Measurements from ENCODE around the gene EVX2. TPM values are rescaled to one million over a fixed set of nuclear protein-coding genes. Genes with fewer than 3 reads are reported as not detected.

EVX2 gene
- polyA plus RNA-seq, 1 of the 3 experiments (the other 2 are of a cell fraction) = not detected

DNA sequence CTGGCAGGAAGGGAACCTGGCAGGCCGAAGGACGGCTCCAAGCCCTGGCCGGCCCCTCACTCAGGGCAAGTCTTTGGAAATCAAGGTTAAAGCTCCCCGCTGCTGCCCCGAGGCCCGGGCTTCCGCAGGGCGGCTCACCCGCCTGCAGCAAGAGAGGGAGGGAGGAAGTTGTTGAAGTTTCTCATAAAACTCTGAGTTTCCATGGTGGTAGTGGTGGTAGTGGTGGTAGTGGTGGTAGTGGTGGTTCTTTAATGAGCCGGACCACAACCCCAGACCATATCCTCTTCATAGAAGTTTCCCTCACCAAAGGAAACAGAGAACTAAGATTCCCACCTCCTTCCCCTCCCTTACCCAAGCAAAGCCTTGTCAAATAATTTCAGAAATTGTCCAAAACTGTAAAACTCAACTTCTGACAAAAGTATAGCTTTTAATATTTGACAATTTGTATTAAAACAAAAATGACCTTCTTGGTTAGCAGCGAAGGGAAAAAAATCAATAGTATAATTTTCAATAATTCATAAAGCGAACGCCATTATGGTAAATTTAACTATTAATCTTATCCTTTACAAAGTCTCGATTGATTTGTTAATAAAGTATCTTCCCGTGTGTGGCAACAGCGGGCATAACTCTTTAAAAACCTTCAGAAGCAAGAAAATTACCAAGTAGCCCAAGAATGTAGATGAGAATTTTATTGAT is 31.3 kb upstream of the EVX2 start:
- Histone ChIP-seq H3K4me3 (ENCODE audit: low read depth in 2 of 2, low read length in 1 of 2) (no peak overlapping the region), H3K4me2 (no peak overlapping the region), H3K9me3 (no peaks in the 10 kb centered on the region), H2AFZ (ENCODE audit: low read depth) (no peak overlapping the region), H3K27me3 (ENCODE audit: insufficient read depth) (peaks cover 64% of the 10 kb centered on the region; the same call in 1 of the 2 replicates), H3K79me2 (ENCODE audit: insufficient read depth) (no peaks in the 10 kb centered on the region), H4K20me1 (ENCODE audit: insufficient read depth) (no peaks in the 10 kb centered on the region), H3K9me2 (no peaks in the 10 kb centered on the region), H3F3A (replicated peaks; ENCODE audit: insufficient read depth) (no peaks in the 10 kb centered on the region), H3K4me1 (ENCODE audit: control insufficient read depth in 1 of 2, insufficient read depth in 2 of 2, low read depth in 1 of 2, low read length in 1 of 2) (peaks cover 0 to 10% of the 10 kb centered on the region in 2 experiments; a peak in 2 of 4 replicates), H3K36me3 (replicated peaks in 1 of 2; ENCODE audit: control insufficient read depth in 1 of 2, insufficient read depth in 2 of 2, low read length in 1 of 2) (no peaks in the 10 kb centered on the region), H3K27ac (ENCODE audit: low read depth in 2 of 2, low read length in 1 of 2) (no peak overlapping the region), H3K9ac (no peak overlapping the region)
- TF ChIP-seq, protein P1, sequence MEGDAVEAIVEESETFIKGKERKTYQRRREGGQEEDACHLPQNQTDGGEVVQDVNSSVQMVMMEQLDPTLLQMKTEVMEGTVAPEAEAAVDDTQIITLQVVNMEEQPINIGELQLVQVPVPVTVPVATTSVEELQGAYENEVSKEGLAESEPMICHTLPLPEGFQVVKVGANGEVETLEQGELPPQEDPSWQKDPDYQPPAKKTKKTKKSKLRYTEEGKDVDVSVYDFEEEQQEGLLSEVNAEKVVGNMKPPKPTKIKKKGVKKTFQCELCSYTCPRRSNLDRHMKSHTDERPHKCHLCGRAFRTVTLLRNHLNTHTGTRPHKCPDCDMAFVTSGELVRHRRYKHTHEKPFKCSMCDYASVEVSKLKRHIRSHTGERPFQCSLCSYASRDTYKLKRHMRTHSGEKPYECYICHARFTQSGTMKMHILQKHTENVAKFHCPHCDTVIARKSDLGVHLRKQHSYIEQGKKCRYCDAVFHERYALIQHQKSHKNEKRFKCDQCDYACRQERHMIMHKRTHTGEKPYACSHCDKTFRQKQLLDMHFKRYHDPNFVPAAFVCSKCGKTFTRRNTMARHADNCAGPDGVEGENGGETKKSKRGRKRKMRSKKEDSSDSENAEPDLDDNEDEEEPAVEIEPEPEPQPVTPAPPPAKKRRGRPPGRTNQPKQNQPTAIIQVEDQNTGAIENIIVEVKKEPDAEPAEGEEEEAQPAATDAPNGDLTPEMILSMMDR (IDR thresholded peaks at IDR 0.05) = no peak
- no peak for TF ChIP-seq NRF1 (IDR thresholded peaks at IDR 0.05; ENCODE audit: low read depth, low read length)
- no peak for TF ChIP-seq GABPA (IDR thresholded peaks at IDR 0.05; ENCODE audit: low read depth)
- no peak for TF ChIP-seq FOSL2 (IDR thresholded peaks at IDR 0.05; ENCODE audit: borderline replicate concordance, low read depth)
- ChIA-PET POLR2A (no interaction called here), CTCF (interaction anchor here (1.0 to 17.7 kb wide), 9 partner anchors 8 to 538 kb away, joined by 3 to 264 read pairs (median 9); partner anchors contain the start of genes HOXD11, HOXD12, HOXD13 and HOXD9)
- no peak for DNase-seq
- WGBS (ENCODE audit: low lambda C conversion rate) = 92% methylated on average over 14 of the region's 16 CpGs

DNA sequence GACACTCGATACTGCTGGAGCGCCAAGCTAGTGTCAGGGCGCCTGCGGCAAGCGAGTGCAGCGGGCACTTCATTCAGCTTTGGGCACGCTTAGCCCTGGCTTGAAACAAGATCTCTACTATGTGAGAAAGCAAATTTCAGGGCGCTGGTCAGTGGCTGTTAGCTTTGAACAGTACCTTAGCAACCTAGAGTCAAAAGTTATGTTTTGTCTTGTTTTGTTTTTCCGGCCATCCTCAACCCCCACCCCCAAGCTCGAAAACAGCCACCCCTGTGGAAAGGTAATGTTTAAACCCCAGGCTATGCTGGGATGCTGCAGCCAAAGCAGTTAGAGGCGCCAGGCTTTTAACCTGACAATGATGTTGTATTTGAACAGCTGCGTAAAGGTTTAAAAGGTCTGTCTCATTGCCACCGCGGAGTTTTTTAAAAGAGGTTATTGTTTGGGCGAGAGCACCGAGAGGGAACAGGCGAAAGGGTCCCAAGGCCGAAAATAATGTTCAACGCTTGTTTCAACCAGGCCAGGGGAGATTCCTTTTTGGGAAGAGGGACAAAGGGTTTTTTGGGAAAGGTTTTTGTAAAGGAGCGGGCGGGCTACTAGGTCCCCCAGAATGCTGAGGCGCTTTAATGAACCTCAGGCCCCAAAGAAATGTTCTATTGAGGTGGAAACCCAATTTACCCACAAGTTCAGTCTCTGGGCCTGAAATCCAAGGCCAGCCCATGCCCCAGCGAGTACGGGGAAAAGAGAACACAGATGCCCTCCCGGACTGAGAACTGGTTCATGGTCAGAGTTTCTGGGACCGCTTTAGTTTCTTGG is 30.6 kb upstream of the EVX2 start:
- no peak overlapping the region for H3K27ac ChIP-seq (ENCODE audit: low read depth in 2 of 2, low read length in 1 of 2)
- ChIA-PET POLR2A (no interaction called here), CTCF (interaction anchor here (0.7 to 17.7 kb wide), 12 partner anchors 9 to 1033 kb away, joined by 3 to 264 read pairs (median 4); partner anchors contain the start of genes HOXD12, HOXD13 and HOXD9)
- no peak overlapping the region for H3K9ac ChIP-seq
- H3K9me3 ChIP-seq = no peaks in the 10 kb centered on the region
- TF ChIP-seq EZH2phosphoT487 (IDR thresholded peaks at IDR 0.05; ENCODE audit: borderline replicate concordance, low read depth) (no peak), YY1 (IDR thresholded peaks at IDR 0.05; ENCODE audit: low read depth) (no peak), RAD21 (IDR thresholded peaks at IDR 0.05; ENCODE audit: low read length) (no peak), RFX5 (IDR thresholded peaks at IDR 0.05; ENCODE audit: low read length) (no peak), RXRA (IDR thresholded peaks at IDR 0.05; ENCODE audit: borderline replicate concordance, low read depth) (no peak), MXI1 (IDR thresholded peaks at IDR 0.05; ENCODE audit: low read depth, low read length) (no peak), CHD2 (IDR thresholded peaks at IDR 0.05; ENCODE audit: low read length, partially characterized antibody) (no peak), MEF2A (IDR thresholded peaks at IDR 0.05; ENCODE audit: borderline replicate concordance, low read depth) (no peak), GABPA (IDR thresholded peaks at IDR 0.05; ENCODE audit: low read depth) (no peak), ELF1 (IDR thresholded peaks at IDR 0.05) (no peak), RCOR1 (IDR thresholded peaks at IDR 0.05; ENCODE audit: low read length) (no peak), TCF12 (IDR thresholded peaks at IDR 0.05) (no peak), TAF1 (IDR thresholded peaks at IDR 0.05; ENCODE audit: borderline replicate concordance, low read depth, low read length) (no peak), SMC3 (IDR thresholded peaks at IDR 0.05; ENCODE audit: low read depth, low read length) (no peak), NFIC (IDR thresholded peaks at IDR 0.05; ENCODE audit: borderline replicate concordance) (no peak), JUND (IDR thresholded peaks at IDR 0.05) (no peak), TEAD4 (IDR thresholded peaks at IDR 0.05; ENCODE audit: borderline replicate concordance, insufficient read depth) (no peak)
- TF ChIP-seq, protein P2, sequence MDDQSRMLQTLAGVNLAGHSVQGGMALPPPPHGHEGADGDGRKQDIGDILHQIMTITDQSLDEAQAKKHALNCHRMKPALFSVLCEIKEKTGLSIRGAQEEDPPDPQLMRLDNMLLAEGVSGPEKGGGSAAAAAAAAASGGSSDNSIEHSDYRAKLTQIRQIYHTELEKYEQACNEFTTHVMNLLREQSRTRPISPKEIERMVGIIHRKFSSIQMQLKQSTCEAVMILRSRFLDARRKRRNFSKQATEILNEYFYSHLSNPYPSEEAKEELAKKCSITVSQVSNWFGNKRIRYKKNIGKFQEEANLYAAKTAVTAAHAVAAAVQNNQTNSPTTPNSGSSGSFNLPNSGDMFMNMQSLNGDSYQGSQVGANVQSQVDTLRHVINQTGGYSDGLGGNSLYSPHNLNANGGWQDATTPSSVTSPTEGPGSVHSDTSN (IDR thresholded peaks at IDR 0.05) = no peak
- TF ChIP-seq, protein P1 (IDR thresholded peaks at IDR 0.05) = no peak
- no peaks in the 10 kb centered on the region for H3K9me2 ChIP-seq
- no peak overlapping the region for H2AFZ ChIP-seq (ENCODE audit: low read depth)
- no peak overlapping the region for H3K4me3 ChIP-seq (ENCODE audit: low read depth in 2 of 2, low read length in 1 of 2)
- WGBS (ENCODE audit: low lambda C conversion rate) = 86% methylated on average over 25 of the region's 26 CpGs
- H3K27me3 ChIP-seq (ENCODE audit: insufficient read depth) = peaks cover 71% of the 10 kb centered on the region; the same call in 1 of the 2 replicates
- H3F3A ChIP-seq (replicated peaks; ENCODE audit: insufficient read depth) = peaks cover 2% of the 10 kb centered on the region
- no peak for DNase-seq
- H4K20me1 ChIP-seq (ENCODE audit: insufficient read depth) = no peaks in the 10 kb centered on the region
- H3K4me1 ChIP-seq (ENCODE audit: control insufficient read depth in 1 of 2, insufficient read depth in 2 of 2, low read depth in 1 of 2, low read length in 1 of 2) = peaks cover 0 to 10% of the 10 kb centered on the region in 2 experiments; a peak in 2 of 4 replicates
- H3K36me3 ChIP-seq (replicated peaks in 1 of 2; ENCODE audit: control insufficient read depth in 1 of 2, insufficient read depth in 2 of 2, low read length in 1 of 2) = no peaks in the 10 kb centered on the region
- H3K4me2 ChIP-seq = no peak overlapping the region
- no peaks in the 10 kb centered on the region for H3K79me2 ChIP-seq (ENCODE audit: insufficient read depth)
